HEK293 (cell line): Measurements from ENCODE around the gene BLACAT1.

ENCODE experiments used
- GLI2 ChIP-seq: fragments of 450-650 bp; formaldehyde crosslinking; IDR thresholded peaks from 2 replicates; pipeline ENCODE4; 2017; ENCODE audit warnings: missing biosample characterization, missing genetic modification characterization, low read depth, borderline replicate concordance
- GLIS1 ChIP-seq: fragments of 450-650 bp; formaldehyde crosslinking; IDR thresholded peaks from 2 replicates; pipeline ENCODE4 v1.5.1; 2016; ENCODE audit warnings: missing biosample characterization, missing genetic modification characterization
- HOXD13 ChIP-seq: sonication (generic); formaldehyde crosslinking; IDR thresholded peaks from 2 replicates; pipeline ENCODE4 v1.8.0; 2022; ENCODE audit warnings: missing genetic modification reagents, borderline replicate concordance
- OSR2 ChIP-seq: fragments of 450-650 bp; formaldehyde crosslinking; IDR thresholded peaks from 2 replicates; pipeline ENCODE4 v1.5.1; 2016; ENCODE audit warnings: missing biosample characterization, missing genetic modification characterization
- RBAK ChIP-seq: fragments of 450-650 bp; formaldehyde crosslinking; IDR thresholded peaks from 2 replicates; pipeline ENCODE4 v1.5.1; 2016; ENCODE audit warnings: missing biosample characterization, missing genetic modification characterization
- SCRT2 ChIP-seq: fragments of 450-650 bp; formaldehyde crosslinking; IDR thresholded peaks from 2 replicates; pipeline ENCODE4 v1.5.1; 2016; ENCODE audit warnings: missing biosample characterization, missing genetic modification characterization
- SP7 ChIP-seq: fragments of 450-650 bp; formaldehyde crosslinking; IDR thresholded peaks from 2 replicates; pipeline ENCODE4 v1.5.1; 2016; ENCODE audit warnings: missing biosample characterization, missing genetic modification characterization
- ZBTB48 ChIP-seq: fragments of 450-650 bp; formaldehyde crosslinking; IDR thresholded peaks from 2 replicates; pipeline ENCODE4 v1.5.1; 2016; ENCODE audit warnings: missing biosample characterization, missing genetic modification characterization
- ZIC2 ChIP-seq: fragments of 450-650 bp; formaldehyde crosslinking; IDR thresholded peaks from 2 replicates; pipeline ENCODE4 v1.5.1; 2016; ENCODE audit warnings: missing biosample characterization, missing genetic modification characterization
- ZNF121 ChIP-seq: fragments of 450-650 bp; formaldehyde crosslinking; IDR thresholded peaks from 2 replicates; pipeline ENCODE4 v1.5.1; 2016; ENCODE audit warnings: missing biosample characterization, missing genetic modification characterization
- ZNF292 ChIP-seq: fragments of 450-650 bp; formaldehyde crosslinking; IDR thresholded peaks from 2 replicates; pipeline ENCODE4 v1.5.1; 2016; ENCODE audit warnings: low read depth, missing biosample characterization, missing genetic modification characterization, borderline replicate concordance
- ZNF341 ChIP-seq: fragments of 450-650 bp; formaldehyde crosslinking; IDR thresholded peaks from 2 replicates; pipeline ENCODE4; 2016; ENCODE audit warnings: low read depth, missing biosample characterization, missing genetic modification characterization
- ZNF423 ChIP-seq: fragments of 450-650 bp; formaldehyde crosslinking; IDR thresholded peaks from 2 replicates; pipeline ENCODE4 v1.5.1; 2016; ENCODE audit warnings: missing biosample characterization, missing genetic modification characterization
- ZNF48 ChIP-seq: fragments of 450-650 bp; formaldehyde crosslinking; IDR thresholded peaks from 2 replicates; pipeline ENCODE4 v1.5.1; 2016; ENCODE audit warnings: missing biosample characterization, missing genetic modification characterization
- ZNF501 ChIP-seq: fragments of 450-650 bp; formaldehyde crosslinking; IDR thresholded peaks from 2 replicates; pipeline ENCODE4 v1.5.1; 2016; ENCODE audit warnings: missing biosample characterization, missing genetic modification characterization
- ZNF561 ChIP-seq: fragments of 450-650 bp; IDR thresholded peaks from 2 replicates; pipeline ENCODE4 v1.5.1; 2018; ENCODE audit warnings: missing biosample characterization, missing genetic modification characterization, borderline replicate concordance
- ZSCAN30 ChIP-seq: fragments of 450-650 bp; IDR thresholded peaks from 2 replicates; pipeline ENCODE4 v1.5.1; 2018; ENCODE audit warnings: missing biosample characterization, mild to moderate bottlenecking, missing genetic modification characterization, moderate library complexity
- TF ChIP-seq, protein P1 (sequence below): fragments of 450-650 bp; formaldehyde crosslinking; IDR thresholded peaks from 2 replicates; pipeline ENCODE4 v1.5.1; 2016; ENCODE audit warnings: missing biosample characterization, missing genetic modification characterization, borderline replicate concordance
- TF ChIP-seq, protein P2 (sequence below): fragments of 450-650 bp; formaldehyde crosslinking; IDR thresholded peaks from 2 replicates; pipeline ENCODE4 v1.5.1; 2016; ENCODE audit warnings: missing biosample characterization, missing genetic modification characterization
- TF ChIP-seq, protein P3 (sequence below): fragments of 450-650 bp; formaldehyde crosslinking; IDR thresholded peaks from 2 replicates; pipeline ENCODE4 v1.5.1; 2016; ENCODE audit warnings: missing biosample characterization, missing genetic modification characterization
- TF ChIP-seq, protein P4 (sequence below): fragments of 450-650 bp; formaldehyde crosslinking; IDR thresholded peaks from 2 replicates; pipeline ENCODE4 v1.5.1; 2017; ENCODE audit warnings: missing biosample characterization, missing genetic modification characterization
- TF ChIP-seq, protein P5 (sequence below): fragments of 450-650 bp; formaldehyde crosslinking; IDR thresholded peaks from 2 replicates; pipeline ENCODE4 v1.5.1; 2016; ENCODE audit warnings: missing biosample characterization, missing genetic modification characterization

Gene BLACAT1

DNA sequence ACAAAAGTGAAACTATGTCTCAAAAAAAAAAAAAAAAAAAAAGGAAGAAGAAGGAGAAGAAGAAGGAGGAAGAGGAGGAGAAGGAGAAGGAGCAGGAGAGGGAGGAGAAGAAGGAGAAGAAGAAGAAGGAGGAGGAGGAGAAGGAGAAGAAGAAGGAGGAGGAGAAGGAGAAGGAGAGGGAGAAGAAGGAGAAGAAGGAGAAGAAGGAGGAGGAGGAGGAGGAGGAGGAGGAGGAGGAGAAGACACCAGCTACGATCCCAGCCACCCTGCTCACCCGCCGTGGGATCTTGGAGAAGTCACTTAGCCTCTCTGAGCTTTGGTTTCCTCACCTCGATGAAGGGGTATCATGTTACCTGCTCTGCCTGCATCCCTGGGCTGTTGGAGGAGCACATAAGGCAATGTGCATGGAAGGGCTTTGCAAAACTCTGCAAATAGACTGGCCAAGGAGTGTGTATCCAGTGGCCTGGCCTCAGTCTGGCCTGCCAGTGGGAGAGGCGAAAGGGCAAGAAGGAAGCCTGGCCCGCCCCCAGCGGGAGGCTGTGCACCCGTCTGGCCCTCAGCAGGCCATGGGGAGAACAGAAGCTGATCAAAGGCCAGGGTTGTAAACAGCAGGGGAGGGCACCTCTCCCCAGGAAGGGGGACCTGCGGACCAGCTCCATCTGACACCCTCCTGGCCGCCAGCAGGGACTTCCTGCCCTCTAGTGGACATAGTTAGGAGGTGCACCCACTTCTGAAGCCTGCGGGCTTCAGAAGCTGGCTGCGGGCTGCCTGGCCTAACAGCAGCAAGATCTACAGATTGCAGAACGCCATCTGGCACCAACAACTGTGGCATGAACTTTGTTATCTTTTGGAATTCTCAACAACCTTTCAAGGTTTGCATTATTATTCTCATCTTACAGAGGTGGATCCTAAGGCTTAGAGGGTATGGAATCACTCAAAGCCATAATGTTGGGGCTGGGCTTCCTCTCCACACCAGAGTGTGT is 29.4 kb upstream of the BLACAT1 start (continued):
- TF ChIP-seq, protein P1, sequence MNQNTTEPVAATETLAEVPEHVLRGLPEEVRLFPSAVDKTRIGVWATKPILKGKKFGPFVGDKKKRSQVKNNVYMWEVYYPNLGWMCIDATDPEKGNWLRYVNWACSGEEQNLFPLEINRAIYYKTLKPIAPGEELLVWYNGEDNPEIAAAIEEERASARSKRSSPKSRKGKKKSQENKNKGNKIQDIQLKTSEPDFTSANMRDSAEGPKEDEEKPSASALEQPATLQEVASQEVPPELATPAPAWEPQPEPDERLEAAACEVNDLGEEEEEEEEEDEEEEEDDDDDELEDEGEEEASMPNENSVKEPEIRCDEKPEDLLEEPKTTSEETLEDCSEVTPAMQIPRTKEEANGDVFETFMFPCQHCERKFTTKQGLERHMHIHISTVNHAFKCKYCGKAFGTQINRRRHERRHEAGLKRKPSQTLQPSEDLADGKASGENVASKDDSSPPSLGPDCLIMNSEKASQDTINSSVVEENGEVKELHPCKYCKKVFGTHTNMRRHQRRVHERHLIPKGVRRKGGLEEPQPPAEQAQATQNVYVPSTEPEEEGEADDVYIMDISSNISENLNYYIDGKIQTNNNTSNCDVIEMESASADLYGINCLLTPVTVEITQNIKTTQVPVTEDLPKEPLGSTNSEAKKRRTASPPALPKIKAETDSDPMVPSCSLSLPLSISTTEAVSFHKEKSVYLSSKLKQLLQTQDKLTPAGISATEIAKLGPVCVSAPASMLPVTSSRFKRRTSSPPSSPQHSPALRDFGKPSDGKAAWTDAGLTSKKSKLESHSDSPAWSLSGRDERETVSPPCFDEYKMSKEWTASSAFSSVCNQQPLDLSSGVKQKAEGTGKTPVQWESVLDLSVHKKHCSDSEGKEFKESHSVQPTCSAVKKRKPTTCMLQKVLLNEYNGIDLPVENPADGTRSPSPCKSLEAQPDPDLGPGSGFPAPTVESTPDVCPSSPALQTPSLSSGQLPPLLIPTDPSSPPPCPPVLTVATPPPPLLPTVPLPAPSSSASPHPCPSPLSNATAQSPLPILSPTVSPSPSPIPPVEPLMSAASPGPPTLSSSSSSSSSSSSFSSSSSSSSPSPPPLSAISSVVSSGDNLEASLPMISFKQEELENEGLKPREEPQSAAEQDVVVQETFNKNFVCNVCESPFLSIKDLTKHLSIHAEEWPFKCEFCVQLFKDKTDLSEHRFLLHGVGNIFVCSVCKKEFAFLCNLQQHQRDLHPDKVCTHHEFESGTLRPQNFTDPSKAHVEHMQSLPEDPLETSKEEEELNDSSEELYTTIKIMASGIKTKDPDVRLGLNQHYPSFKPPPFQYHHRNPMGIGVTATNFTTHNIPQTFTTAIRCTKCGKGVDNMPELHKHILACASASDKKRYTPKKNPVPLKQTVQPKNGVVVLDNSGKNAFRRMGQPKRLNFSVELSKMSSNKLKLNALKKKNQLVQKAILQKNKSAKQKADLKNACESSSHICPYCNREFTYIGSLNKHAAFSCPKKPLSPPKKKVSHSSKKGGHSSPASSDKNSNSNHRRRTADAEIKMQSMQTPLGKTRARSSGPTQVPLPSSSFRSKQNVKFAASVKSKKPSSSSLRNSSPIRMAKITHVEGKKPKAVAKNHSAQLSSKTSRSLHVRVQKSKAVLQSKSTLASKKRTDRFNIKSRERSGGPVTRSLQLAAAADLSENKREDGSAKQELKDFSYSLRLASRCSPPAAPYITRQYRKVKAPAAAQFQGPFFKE (tag by site-specific recombination): no peak
- TF ChIP-seq ZSCAN30 (tag by site-specific recombination) (peak; percentile 54; the same call in 1 of the 2 replicates), HOXD13 (CRISPR knock-in tag) (no peak), SCRT2 (tag by site-specific recombination) (no peak), OSR2 (peak; percentile 64), ZNF341 (peak; percentile 45), ZNF292 (tag by site-specific recombination) (no peak), ZNF423 (tag by site-specific recombination) (peak; percentile 88), ZNF501 (tag by site-specific recombination) (0 out of 2 replicates have a peak, but pooled peaks have one; percentile 51), ZNF121 (no peak), GLI2 (tag by site-specific recombination) (no peak), SP7 (tag by site-specific recombination) (peak; percentile 53; the same call in 1 of the 2 replicates), ZNF48 (tag by site-specific recombination) (no peak), GLIS1 (peak; percentile 80), RBAK (tag by site-specific recombination) (no peak), ZNF561 (tag by site-specific recombination) (peak; percentile 80; the same call in 1 of the 2 replicates), ZBTB48 (tag by site-specific recombination) (0 out of 2 replicates have a peak, but pooled peaks have one; percentile 14), ZIC2 (tag by site-specific recombination) (peak; percentile 98)
- TF ChIP-seq, protein P2, sequence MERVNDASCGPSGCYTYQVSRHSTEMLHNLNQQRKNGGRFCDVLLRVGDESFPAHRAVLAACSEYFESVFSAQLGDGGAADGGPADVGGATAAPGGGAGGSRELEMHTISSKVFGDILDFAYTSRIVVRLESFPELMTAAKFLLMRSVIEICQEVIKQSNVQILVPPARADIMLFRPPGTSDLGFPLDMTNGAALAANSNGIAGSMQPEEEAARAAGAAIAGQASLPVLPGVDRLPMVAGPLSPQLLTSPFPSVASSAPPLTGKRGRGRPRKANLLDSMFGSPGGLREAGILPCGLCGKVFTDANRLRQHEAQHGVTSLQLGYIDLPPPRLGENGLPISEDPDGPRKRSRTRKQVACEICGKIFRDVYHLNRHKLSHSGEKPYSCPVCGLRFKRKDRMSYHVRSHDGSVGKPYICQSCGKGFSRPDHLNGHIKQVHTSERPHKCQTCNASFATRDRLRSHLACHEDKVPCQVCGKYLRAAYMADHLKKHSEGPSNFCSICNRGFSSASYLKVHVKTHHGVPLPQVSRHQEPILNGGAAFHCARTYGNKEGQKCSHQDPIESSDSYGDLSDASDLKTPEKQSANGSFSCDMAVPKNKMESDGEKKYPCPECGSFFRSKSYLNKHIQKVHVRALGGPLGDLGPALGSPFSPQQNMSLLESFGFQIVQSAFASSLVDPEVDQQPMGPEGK (tag by site-specific recombination): peak; percentile 75
- TF ChIP-seq, protein P3, sequence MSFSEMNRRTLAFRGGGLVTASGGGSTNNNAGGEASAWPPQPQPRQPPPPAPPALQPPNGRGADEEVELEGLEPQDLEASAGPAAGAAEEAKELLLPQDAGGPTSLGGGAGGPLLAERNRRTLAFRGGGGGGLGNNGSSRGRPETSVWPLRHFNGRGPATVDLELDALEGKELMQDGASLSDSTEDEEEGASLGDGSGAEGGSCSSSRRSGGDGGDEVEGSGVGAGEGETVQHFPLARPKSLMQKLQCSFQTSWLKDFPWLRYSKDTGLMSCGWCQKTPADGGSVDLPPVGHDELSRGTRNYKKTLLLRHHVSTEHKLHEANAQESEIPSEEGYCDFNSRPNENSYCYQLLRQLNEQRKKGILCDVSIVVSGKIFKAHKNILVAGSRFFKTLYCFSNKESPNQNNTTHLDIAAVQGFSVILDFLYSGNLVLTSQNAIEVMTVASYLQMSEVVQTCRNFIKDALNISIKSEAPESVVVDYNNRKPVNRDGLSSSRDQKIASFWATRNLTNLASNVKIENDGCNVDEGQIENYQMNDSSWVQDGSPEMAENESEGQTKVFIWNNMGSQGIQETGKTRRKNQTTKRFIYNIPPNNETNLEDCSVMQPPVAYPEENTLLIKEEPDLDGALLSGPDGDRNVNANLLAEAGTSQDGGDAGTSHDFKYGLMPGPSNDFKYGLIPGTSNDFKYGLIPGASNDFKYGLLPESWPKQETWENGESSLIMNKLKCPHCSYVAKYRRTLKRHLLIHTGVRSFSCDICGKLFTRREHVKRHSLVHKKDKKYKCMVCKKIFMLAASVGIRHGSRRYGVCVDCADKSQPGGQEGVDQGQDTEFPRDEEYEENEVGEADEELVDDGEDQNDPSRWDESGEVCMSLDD (tag by site-specific recombination): no peak
- TF ChIP-seq, protein P4, sequence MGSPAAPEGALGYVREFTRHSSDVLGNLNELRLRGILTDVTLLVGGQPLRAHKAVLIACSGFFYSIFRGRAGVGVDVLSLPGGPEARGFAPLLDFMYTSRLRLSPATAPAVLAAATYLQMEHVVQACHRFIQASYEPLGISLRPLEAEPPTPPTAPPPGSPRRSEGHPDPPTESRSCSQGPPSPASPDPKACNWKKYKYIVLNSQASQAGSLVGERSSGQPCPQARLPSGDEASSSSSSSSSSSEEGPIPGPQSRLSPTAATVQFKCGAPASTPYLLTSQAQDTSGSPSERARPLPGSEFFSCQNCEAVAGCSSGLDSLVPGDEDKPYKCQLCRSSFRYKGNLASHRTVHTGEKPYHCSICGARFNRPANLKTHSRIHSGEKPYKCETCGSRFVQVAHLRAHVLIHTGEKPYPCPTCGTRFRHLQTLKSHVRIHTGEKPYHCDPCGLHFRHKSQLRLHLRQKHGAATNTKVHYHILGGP: 0 out of 2 replicates have a peak, but pooled peaks have one; percentile 16
- TF ChIP-seq, protein P5, sequence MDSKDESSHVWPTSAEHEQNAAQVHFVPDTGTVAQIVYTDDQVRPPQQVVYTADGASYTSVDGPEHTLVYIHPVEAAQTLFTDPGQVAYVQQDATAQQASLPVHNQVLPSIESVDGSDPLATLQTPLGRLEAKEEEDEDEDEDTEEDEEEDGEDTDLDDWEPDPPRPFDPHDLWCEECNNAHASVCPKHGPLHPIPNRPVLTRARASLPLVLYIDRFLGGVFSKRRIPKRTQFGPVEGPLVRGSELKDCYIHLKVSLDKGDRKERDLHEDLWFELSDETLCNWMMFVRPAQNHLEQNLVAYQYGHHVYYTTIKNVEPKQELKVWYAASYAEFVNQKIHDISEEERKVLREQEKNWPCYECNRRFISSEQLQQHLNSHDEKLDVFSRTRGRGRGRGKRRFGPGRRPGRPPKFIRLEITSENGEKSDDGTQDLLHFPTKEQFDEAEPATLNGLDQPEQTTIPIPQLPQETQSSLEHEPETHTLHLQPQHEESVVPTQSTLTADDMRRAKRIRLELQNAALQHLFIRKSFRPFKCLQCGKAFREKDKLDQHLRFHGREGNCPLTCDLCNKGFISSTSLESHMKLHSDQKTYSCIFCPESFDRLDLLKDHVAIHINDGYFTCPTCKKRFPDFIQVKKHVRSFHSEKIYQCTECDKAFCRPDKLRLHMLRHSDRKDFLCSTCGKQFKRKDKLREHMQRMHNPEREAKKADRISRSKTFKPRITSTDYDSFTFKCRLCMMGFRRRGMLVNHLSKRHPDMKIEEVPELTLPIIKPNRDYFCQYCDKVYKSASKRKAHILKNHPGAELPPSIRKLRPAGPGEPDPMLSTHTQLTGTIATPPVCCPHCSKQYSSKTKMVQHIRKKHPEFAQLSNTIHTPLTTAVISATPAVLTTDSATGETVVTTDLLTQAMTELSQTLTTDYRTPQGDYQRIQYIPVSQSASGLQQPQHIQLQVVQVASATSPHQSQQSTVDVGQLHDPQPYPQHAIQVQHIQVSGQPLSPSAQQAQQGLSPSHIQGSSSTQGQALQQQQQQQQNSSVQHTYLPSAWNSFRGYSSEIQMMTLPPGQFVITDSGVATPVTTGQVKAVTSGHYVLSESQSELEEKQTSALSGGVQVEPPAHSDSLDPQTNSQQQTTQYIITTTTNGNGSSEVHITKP (tag by site-specific recombination): peak; percentile 37
